HG02970 (cell line): Measurements from ENCODE around the gene PDCD1LG2.
"Not testable (repeated sequence)": the region's sequence is repeated elsewhere in the genome, so short reads cannot be mapped to it uniquely, and the experiment has no call there.

Source experiments
- ATAC-seq: cut with Tn5 transposase; IDR thresholded peaks from one replicate; pipeline ENCODE4 v1.9.1; 2021; ENCODE audit warnings: mild to moderate bottlenecking, moderate library complexity, moderate number of reproducible peaks; ENCODE audit not compliant: unreplicated experiment, low FRiP score

The PDCD1LG2 gene

GRCh38 chr9:5493679-5494511, 16.4 kb upstream of the PDCD1LG2 start:
- ATAC-seq, result peak; percentile 88

DNA sequence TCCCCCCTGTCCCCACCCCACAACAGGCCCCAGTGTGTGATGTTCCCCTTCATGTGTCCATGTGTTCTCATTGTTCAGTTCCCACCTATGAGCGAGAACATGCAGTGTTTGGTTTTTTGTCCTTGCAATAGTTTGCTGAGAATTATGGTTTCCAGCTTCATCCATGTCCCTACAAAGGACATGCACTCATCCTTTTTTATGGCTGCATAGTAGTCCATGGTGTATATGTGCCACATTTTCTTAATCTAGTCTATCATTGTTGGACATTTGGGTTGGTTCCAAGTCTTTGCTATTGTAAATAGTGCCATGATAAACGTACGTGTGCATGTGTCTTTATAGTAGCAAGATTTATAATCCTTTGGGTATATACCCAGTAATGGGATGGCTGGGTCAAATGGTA, 15.6 kb upstream of the PDCD1LG2 start:
- not testable (repeated sequence) for ATAC-seq

DNA sequence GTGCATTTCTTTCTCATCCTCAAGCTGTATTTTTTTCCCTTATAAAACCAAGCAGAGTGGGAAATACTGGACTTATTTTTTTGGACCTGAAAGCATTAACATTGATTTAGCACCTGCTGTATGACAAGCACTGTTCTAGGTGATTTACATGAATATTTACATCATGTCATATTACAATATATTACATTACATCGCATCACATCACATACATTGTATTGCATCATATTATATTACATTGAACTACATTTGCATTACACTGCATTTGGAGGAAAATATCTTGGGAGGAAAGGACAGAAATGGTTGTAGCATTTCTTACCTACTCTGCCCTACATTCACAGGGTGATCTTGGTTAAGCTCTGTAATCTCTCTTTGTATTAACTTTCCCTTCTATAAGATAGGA, 11.2 kb upstream of the PDCD1LG2 start:
- ATAC-seq, result no peak

DNA sequence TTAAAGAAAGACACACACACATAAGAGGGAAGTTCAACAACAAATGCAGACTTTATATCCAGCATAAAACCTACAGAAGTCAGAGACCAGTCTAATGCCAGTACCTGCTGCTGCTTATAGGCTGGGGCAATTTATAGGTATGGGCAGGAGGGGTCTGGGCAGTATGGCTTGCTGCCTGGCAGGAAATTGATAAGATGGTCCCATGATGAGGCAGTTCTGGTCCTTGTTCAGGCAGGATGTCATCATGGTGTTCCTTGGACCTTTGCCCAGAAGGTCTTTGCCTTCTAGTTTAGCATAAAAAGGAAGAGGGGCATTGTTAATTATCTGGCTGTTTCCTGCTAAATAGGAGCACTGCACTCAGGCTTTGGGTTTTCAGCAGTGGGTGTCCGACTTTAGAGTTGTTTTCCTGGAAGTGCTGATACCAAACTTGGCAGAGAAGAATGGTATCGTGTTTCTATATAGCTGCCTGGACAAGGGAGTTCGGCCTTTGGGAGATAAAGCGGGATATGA, 10.4 kb upstream of the PDCD1LG2 start:
- no peak for ATAC-seq

DNA sequence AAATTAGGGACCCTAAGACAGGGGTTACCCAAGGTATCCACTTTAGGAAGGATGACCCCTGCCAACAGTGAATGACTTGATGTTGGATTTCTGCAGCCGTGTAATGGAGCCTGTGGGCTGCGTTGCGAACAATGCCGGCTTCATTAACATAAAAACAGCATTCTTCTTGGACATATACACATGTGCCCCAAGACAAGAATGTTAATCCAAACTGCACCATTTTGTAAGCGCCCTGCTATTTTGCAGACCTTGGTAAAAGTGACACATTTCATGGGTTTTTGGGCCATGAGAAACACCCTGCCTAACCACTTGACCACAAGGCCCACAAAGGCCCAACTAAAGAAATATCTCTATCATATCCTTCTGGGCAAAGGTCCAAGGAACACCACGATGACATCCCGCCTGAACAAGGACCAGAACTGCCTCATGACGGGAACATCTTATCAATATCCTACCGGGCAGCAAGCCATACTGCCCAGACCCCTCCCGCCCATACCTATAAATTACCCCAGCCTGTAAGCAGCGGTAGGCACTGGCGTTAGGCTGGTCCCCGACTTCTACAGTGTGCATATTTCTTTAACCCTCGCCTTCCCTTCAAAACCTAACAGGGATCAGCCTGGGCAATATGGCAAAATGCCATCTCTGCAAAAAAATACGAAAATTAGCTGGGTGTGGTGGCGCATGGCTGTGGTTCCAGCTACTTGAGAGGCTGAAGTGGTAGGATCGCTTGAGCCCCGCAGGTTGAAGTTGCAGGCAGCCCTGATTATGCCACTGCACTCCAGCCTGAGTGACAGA, 9.7 kb upstream of the PDCD1LG2 start:
- ATAC-seq, result no peak

GRCh38 chr9:5502553-5502952, 7.8 kb upstream of the PDCD1LG2 start:
- ATAC-seq, result no peak

GRCh38 chr9:5509573-5509972, 758 bp upstream of the PDCD1LG2 start:
- no peak for ATAC-seq

- no peak for ATAC-seq
Observed at GRCh38 chr9:5510989-5511388, 658 bp downstream of the PDCD1LG2 start.

DNA sequence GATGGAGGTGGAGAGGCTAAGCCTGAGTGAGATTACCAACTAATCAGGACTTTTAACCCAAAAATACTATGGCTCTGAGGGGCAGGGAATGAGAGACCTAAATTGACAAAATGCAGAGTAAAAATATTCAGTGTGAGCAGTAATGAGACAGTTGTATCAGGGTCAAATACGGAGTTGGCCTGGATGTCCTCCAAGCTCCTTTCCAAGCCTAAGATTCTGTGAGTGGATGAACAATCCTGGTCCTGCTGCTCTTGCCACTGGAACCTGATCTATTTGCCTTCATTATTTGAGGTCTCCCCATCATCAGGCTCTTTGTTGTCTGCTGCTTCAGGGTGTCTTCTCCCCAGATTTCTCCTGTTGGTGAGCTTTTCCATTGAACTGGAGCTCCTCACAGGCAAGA, 1.1 kb downstream of the PDCD1LG2 start:
- no peak for ATAC-seq

DNA sequence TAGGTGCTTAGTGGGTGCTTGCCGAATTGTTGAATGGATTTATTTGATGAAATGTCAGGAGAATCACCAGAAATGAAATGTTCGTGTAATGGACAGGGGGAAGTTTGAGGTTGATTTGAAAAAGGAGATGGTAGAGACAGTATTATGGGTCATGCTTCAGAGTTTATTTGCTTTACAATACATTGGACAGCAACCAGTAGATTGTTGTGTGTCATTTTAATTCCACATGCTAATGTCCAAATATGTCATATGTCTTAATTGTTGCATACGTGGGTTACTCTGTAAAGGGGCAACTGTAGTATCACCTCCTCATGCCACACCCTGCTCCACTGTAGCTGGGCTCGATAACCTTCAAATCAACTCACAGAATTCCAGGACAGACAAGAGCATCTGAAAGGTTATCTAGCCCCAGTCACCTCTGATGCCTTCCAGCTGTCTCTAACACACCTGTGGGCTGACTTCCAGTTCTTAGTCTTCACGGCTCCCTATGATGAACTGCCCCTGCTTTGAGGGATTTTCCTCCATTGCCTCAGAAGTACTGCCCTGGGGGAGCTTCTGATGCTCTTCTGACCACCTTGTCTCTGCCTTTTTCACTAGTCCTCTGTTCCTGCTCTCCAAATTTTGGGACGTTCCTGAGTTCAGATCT, 1.7 kb downstream of the PDCD1LG2 start:
- no peak for ATAC-seq

GRCh38 chr9:5512658-5513452, 2.5 kb downstream of the PDCD1LG2 start:
- ATAC-seq, result no peak

GRCh38 chr9:5513966-5514616, 3.8 kb downstream of the PDCD1LG2 start:
- ATAC-seq, result no peak

GRCh38 chr9:5514617-5515260, 4.4 kb downstream of the PDCD1LG2 start:
- no peak for ATAC-seq

- no peak for ATAC-seq
Observed at GRCh38 chr9:5515261-5515650, 4.9 kb downstream of the PDCD1LG2 start.

GRCh38 chr9:5516453-5517220, 6.3 kb downstream of the PDCD1LG2 start:
- ATAC-seq, result no peak

DNA sequence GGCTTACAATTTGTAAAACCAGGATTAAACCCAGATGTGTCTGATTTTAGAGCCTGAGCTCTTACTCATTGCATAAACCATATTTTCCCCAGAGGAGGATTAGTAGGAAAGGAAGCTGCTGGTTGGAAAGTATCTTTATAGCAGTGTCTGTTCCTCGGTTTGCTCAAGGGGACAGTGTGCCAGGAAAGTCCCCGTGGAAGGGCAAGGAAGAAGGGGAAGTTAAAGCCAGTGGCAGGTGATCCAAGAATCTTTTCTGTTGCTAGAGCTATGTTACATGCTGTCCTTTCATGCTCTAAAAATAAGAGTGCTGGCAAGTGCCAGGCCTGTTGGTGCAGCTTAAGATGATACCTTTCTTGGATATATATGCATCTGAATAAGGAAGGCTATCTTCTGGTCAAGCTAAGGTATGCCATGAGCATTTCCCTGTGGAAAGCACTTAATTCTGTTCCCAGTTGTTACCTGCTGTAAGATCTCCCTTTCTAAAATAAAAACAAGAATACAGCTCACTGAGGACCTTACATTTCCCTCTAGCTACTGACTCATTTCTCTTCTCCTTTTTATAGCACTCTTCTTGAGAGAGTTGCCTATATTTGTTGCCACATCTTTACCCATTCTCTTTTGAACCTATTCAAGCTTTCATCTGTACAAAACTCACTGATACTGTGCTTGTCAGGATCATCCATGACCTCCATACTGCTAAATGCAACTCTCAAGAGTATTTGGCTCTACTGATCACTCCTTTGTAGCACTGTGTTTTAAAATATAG, 8.0 kb downstream of the PDCD1LG2 start:
- no peak for ATAC-seq

GRCh38 chr9:5518937-5519319, 8.6 kb downstream of the PDCD1LG2 start:
- ATAC-seq, result no peak

DNA sequence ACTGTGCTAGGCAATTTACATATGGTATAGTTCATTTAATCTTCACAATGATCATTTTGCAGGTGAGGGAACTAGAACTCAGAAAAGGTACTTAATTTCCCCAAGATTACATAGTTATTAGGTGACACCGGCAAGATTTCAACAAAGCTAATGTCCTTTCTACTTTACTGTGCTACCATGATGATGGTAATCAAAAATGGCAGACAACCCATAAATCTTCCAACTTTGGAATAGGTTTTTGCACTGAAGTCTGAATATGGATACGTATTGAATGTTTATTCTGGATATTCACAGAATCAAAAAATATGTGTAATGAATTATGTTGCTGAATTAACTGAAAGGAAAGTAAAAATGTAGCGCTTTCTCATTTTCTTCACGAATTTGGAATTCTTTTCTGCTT, 13.8 kb downstream of the PDCD1LG2 start:
- no peak for ATAC-seq
